ENCODE measurements around the gene IGFL1.
"Not testable (repeated sequence)": the region's sequence is repeated elsewhere in the genome, so short reads cannot be mapped to it uniquely, and the experiment has no call there.

GRCh38 chr19:46223787-46224186 lies 5.8 kb upstream of the IGFL1 start:
- not testable (repeated sequence) for TF ChIP-seq CTCF (IDR thresholded peaks at IDR 0.05; ENCODE audit: insufficient read depth, low read length, poor library complexity, severe bottlenecking); EZH2phosphoT487 (conservative IDR thresholded peaks at IDR 0.05; ENCODE audit: low read length)

Measured in SU-DHL-6 (cell line).